Superior temporal gyrus (tissue), 1 donor: ENCODE measurements around the gene PGM5.
"Not testable (repeated sequence)": the region's sequence is repeated elsewhere in the genome, so short reads cannot be mapped to it uniquely, and the experiment has no call there.

Source experiments
- DNase-seq: peaks from one replicate; pipeline ENCODE4 v3.0.0-alpha.2; 2016; ENCODE audit errors: extremely low spot score

PGM5 gene

DNA sequence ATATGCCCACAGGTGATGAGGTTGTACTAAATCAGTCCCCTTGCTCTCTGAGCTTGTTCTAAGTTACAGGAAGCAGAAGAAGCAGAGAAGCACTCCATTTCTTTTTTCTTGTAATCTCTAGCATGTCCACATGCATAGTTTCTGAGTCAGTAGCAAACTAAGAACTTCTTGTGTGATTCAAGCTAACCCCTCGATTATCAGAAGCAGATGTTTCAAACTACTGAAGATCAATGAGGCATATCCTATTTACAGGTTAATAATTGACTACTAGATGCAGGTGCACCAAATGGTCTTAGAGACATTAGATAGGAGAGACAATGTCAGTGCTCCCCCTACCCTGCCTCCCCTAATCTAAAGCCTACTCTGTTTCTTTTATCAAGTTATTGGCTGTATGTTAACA is 21.3 kb downstream of the PGM5 start:
- not testable (repeated sequence) for DNase-seq

DNA sequence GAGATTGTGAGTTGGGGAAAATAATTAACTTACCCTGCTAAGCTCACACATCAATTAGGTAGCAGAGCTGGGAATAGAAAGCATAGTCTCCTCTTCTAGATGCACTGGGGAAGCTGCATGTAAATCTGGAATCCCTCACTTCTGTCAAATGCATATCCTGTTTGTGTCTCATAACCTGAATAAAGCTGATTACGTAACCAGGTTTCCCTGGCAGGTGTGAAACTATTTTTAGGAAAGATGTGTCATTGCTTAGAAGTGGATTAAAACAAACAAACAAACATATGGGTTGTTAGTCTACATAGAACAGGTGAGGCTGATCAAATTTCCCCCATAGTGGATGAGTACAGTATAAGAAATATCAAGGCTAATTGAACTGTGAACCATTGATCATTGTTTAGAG is 27.5 kb downstream of the PGM5 start:
- not testable (repeated sequence) for DNase-seq

DNA sequence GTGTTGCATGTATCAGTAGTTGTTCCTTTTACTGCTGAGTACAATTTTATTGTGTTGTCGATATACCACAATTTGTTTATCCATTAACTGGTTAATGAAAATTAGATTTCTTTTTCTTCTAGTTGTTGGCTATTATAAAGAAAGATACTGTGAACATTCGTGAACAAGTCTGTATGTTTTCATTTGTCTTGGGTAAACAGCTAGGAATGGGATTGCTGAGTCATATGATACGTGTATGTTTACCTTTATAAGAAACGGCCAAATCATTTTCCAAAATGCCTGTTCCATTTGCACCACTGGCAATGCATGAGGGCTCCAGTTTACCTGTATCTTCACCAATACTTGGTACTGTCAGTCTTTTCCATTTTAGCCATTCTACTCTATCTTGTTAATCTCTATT is 33.1 kb downstream of the PGM5 start:
- DNase-seq = not testable (repeated sequence)

DNA sequence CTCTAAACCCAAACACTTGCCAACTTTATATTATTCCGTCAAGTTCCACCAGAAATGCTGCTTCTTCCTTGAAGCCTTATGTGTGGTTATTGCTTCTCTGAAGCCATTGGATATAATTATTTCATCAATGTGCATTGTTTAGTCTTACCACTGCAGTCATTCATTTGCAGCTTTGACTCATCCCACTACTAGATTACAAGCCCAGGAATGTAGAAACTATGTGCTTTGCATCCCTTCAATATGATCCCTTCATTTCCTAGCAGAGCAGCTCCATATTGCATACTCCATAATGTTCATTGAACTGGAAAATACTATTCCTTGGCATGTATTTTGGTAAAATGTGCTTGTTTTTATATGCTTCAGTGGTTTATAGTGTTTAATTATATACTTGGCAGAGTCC is 34.3 kb downstream of the PGM5 start:
- not testable (repeated sequence) for DNase-seq

DNA sequence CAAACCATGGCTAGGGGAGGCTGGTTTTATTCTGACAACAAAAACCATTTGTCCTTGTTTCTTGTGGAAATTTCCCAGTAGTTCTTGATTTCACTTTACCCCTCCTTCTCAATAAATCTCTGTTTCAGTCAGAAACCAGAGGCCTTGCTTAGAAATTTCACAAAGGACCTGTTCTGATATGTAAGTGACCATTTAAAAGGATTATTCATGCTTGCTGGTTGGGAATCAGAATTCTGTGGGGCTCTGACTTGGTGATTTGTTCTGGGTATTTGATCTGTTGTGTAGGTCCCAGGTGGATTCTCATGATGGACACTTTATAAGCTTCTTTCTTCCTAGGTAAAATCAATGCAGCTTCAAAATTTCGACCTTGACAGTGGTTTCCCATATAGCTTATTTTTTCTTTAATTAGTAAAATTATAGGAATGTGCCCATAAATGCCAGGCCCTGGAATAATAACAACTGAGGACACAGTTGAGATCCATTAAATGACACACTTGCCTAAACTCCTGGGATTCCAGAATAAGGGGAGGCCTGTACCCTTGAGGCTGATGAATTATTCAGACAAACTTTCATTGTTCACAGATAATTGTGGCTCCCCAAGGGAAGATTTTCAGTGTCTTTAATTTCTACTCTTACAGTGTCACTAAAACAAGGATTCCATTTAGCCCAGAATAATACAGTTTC is 40.1 kb downstream of the PGM5 start:
- DNase-seq = not testable (repeated sequence)

DNA sequence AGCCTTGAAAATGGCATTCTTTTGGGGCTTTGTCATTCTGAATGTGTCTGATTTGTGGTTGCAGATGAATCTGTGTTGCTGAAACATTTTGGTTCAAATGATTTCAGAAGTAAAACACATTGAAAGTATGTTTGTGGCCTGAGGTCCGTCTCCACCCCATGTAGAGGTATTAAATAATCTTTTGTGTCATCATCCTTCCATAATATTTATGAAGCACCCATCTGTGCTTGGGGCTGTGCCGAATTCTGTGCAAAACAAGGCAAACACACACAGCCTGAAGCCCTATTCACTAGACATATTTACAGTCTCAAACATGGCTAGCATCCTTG is 40.6 kb downstream of the PGM5 start:
- not testable (repeated sequence) for DNase-seq

DNA sequence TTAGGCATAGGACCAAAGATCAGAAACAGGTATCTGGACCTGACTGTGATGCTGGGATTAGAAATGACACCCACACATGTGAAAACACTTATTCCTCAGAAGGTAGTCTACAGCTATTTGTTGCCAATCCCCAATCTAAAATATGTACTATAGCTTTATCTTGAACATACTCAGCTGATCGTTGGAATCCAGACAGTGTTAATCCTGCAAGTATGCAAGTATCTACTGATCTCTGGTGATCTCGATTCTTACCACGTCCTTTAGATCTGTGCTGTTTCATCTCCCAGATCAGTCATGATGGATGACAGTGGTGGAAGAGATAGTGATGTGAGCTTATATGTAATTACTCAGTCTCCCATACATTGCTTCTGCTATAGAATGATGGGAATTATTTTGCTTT is 41.4 kb downstream of the PGM5 start:
- DNase-seq = not testable (repeated sequence)

DNA sequence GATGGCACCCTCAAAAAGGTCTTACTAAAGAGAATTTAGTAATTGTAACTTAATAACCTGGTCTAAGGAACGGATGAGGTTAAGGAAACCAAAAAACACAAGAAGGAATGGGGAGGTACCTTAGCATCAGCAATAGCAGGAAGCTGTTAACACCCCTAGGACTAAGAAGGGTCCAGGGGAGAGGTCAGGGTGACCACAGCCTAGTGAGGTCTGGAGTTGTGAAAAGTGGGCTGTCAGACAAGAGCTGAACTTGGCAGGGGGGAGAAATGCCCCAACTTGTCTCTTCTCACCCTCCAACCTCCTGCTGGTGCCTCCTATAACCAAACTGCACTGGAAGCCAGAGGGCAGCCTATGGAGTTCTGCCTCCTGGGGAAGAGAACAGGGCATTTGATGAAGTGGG is 41.9 kb downstream of the PGM5 start:
- not testable (repeated sequence) for DNase-seq

DNA sequence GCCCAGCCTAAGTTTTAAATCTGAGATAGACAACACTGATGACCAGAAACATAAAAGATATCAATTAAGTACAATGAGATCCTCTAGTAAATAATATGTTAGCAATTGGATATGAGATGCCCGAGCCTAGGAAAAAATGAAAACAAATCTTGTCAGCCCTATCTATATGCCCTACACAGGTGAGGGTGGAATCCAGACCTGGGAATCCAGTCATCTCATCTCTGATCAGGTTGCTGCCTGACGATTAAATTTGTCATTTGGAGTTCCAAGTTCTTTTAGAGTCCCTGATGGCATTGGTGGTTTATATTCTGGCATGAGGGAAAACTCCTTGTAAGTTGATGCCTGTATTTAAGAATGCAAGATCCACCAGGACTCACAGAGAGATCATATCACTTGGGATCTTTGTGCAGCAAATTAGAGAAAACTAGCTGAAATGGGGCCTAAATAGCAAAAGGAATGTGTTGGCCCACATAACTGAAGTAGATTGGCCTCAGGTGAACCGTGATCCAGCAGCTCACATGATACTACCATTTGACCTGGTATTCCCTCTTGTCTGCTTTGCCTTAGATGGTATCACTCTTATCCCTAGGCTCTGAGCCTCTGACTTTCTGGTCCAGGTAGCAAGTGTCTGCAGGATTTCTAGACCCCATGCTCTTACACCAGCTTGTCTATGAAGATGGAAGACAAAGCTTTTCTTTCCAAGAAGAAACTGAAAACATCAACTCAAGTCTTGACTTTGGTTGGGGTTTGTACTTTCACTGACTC is 48.2 kb downstream of the PGM5 start:
- DNase-seq = not testable (repeated sequence)

DNA sequence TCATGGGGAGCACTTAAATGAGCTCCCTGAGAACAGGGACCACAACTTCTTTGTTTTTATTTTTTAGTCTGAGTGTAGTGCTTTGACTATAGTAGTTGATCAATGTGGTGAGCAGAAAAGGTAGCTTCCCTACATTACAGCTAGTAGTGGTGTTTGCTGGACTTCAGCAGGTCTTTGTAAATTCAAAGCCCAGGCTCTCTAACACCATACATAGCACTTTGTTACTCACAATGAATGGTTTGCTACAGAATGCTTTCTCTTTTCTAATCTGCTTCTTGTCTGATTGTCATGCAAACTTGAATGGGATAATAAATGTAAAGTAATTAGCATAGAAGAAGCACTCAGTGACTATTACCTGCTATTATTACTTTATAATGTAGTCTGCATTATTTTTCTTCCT is 55.5 kb downstream of the PGM5 start:
- DNase-seq = not testable (repeated sequence)

DNA sequence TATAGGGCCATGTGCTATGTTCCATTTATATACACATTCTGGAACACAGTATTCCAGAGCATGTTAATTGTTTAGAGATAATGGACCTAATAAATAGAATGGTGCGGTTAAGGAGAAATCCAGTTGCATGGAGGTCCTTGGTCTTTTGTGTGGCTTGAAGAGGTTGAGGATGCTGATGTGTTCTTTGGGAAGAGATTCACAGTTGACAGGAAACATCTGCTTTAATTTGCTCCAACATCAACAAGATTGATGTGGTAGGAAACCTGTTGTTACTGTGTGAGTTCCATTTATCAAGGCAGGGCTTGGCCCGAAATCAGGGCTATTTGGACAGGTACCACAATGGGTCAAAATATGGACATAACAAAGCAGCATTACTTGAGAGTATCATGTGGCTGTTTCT is 56.3 kb downstream of the PGM5 start:
- not testable (repeated sequence) for DNase-seq

DNA sequence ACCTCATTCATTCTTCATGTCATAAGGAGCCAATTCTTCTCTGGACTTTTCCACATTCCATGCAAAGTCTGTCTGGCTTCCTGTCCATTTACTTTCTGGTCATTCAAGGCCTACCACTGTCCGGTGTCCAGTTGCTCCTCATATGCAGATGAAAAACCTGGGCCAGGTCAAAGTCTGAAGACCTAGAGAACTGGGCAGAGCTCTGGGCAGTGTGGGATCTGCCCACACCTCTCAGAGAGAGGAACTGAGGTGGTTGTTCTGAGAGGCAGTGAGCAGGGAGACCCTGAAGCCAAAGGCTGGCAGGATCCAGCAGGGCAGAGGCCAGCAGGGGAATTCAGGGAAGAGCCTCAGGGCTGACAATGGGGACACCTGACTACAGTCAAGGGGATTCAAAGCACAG is 58.7 kb downstream of the PGM5 start:
- not testable (repeated sequence) for DNase-seq

DNA sequence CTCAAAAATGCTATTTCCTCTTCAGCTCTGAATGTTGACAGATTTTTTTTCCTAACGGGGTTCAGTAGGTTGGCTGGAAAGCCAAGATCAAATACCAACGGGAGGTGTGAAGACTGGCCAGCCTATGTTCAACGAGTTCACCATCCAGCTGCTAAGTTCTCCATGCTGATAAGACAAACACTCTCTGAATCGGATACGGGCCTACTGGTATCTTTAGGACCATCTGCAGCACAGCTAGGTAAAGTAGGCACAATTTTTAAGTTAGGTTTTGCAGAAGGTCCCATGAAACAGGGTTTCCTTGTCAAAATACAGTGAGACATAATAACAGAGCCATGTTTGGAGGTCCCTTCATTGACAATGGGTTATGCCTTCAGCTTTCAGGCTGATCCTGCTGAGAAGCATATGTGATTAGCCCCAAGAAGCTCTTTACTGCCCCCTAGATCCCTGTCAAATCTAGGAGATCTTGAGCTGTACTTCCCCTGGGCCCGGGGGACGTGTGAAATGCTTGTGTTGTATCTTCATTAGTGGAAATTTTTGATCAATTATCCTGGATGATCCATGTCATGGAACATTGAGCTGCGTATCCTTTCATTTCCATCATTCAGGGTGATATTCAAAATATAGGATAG is 60.6 kb downstream of the PGM5 start:
- DNase-seq = no peak

DNA sequence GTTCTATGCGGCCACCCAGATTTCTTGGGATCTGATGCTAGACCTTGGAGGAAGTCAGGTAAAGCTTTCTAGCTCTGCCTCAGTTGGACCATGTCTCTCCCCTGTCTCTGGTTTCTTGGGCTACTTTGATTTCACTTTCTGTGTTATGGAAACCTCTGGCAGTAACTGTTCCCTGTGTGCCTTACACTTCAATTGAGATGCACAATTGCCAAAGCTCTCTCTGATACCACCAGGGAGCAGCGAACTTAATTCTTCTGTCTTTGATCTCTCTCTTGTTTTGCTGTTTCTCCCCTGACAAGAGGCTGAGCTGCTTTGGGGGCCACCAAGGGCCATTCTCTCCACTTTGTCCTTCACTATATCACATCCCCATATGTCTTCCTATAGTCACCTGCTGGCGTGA is 61.4 kb downstream of the PGM5 start:
- DNase-seq = no peak

DNA sequence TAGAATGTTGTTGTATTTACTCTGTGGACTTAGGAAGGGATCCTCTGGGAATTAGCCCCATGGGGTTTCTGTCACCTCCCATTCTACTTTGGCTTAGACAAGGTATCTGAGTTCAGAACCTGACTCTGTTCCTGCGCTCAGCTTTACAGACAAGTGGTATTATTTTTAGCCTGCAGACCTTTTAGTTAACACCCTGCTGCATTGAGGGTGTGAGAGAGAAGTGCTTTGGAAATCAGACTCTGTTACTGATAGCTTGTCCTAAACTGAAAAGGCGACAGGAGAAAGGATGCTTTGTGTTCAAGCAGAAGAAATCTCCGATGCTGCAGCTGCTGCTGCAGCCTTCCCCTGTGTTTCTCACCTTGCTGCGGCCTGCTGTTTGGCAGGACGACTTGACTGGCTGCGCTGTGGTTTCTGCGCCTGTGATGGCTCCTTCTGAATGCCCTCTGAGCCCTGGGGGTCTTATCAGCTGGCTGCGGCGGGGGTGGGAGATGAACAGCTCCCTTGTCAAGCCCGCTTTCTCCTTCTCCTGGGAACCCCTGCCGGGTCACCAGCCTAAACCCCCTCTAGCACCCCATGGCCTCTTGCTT is 61.9 kb downstream of the PGM5 start:
- no peak for DNase-seq

DNA sequence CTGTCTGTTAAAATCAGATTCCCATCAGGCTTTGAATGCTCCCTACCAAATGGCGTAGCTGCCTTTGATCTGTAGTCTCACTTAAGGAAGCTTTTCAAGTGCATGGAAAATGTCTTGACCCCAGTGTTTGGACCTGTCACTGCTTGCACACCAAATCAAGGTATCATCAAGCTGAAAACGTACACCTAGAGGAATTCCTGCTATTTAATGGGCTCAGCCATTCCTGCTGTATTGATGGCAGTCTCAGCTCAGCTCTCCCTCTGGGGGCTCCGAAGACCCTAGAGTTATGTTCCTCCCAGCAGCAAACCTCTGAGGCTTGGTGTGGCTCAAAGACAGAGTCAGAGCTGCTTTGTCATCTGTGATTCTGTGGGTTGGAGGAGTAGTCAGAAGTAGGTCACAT is 63.5 kb downstream of the PGM5 start:
- no peak for DNase-seq

DNA sequence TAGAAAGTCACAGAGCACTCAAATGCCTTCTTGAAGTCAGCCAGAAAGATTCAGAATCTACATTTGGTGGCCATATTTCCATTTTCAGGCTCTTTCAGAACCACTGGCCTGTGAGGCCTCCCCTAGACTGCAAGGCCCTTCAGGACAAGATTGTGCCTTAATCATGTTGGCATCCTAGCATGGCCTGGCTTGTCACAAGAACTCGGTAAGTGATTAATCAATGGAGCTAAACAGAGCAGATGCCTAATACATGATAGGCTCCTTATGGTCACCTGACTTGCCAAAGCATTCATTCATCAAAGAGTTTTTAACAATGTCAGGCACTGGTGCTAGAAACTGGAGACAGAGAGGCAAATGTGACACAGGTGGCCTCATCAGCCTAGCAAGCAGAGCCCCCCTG is 70.3 kb downstream of the PGM5 start:
- DNase-seq = no peak

DNA sequence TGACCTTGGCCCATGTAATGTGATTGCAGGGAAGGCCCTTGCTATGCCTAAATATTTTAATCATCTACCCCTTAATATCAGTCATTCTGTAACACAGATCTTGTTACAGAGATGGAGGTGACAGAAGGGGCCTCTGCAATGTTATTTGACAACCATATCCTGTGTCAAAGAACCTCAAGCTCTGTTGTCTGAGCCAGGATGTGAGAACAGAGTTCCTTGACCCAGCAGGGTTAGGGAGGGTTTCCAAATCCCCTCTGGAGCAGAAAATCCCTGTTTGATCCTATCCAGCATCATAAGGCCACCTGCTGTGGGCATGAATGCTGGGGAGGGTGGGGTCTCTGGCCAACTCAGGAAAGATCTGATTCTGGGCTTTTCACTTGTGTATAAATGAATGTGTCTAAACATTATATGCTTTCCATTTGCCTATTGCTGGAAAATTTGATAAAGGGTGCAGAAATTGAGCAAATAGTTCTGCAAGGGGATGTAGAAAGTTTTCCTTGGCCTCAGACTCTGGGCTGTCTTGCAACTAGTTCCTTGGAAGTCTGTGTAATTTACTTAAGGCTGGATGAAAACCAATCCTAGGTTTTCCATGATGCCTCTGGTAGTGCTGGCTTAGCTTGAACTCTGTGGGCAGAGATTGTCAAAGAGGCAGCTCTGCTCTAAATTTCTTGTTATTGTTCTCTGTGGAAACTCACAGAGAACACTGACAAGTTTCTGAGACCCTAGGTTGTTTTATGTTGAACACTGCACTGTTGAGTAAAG is 71.0 kb downstream of the PGM5 start:
- no peak for DNase-seq

DNA sequence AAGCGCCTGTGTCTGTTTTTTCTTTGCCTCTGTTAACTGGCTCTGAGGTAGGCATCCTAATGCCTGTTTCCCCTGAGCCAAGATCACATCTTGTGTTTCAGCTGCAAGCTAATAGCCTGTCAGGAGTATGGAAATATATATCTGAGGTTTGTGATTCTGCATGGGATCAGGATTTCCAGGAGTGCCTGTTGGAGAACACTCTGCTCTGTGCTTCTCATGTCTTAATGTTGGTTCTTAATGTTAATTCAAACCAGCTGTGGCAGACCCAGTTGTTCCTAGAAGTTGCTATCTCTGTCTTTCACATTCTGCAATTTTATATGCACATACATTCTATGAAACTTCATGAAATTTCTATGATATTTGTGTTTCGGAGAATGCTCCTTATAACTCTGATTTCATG is 72.1 kb downstream of the PGM5 start:
- no peak for DNase-seq

DNA sequence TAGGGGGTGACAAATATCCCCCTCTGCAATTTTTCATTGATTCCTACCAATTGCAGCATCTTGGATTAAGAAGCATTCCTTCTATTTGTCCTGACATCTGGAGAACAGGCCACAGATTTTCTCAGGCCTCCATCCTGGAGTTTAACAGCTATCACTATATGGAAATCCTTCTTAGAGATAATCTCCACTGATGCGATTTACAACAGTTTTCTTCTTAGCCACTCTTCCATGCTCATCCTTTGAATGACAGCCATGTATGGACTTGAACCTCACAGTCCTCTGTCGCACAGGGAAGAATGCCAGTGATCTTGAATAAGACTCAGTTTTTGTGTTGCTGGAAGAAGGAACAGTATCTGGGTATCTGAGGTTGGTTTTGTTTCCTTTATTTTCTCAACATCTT is 73.2 kb downstream of the PGM5 start:
- no peak for DNase-seq

DNA sequence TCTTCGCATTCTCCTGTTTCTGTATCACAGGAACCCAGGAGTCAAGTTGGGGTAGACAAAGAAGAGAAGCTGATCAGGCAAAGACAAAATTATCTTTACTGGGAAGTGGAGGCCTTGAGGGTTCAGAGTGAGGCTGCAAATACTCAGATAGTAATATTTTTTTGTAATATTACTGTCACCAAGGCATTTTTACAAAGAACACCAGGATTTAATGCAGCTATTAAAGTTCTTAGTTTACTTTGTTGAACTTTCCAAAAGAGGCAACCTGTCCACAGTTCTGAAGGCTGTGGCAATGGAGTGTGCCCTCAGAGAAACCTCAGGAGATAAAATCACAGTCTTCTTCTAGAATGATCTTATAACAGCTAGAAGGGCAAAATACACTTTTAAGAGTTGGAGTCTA is 74.9 kb downstream of the PGM5 start:
- no peak for DNase-seq

DNA sequence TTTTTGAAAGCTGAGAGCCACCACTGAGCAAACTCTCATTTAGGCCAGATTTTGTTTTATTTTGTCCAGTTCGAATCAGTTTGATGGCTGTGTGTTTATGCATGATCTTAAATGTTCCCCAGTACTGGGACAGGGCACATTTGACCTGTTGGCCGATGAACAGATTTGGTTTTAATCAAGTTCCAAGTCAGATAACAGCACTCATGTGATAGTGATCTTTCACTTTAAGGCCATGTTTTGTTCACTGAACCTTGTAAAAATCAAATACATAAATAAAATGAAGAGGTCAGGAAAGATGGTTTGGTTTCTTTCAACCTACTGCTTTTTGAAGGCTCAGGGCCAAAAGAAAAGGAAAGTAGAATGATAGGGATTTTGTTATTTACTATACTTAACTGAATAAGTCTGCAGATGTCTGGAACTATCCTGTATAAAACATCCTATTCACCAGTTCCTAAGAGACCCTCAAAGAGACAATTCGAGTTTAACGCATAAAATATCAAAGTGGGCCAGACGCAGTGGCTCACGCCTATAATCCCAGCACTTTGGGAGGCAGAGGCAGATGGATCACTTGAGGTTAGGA is 77.2 kb downstream of the PGM5 start:
- DNase-seq = no peak
